ENCODE measurements around the gene CPA4.

GRCh38 chr7:130301501-130302020, 8.6 kb downstream of the CPA4 start:
- no peak for TF ChIP-seq POLR2AphosphoS5 (IDR thresholded peaks at IDR 0.05; ENCODE audit: low read depth, low read length)
- TF ChIP-seq CTCF (IDR thresholded peaks at IDR 0.05): no peak
- no peak for TF ChIP-seq SIN3A (IDR thresholded peaks at IDR 0.05; ENCODE audit: borderline replicate concordance, insufficient read depth, low read depth, low read length)
- no peak for TF ChIP-seq REST (IDR thresholded peaks at IDR 0.05; ENCODE audit: insufficient read depth in 1 of 2, low read depth in 2 of 2, low read length in 1 of 2)
- TF ChIP-seq TCF7L2 (IDR thresholded peaks at IDR 0.05; ENCODE audit: low read depth, low read length): no peak
